CD4-positive, alpha-beta T cell treated with Interleukin-4 for 1 hour (primary cell): ENCODE data around the gene DGKI.
"Not testable (repeated sequence)": the region's sequence is repeated elsewhere in the genome, so short reads cannot be mapped to it uniquely, and the experiment has no call there.

Source experiments
- DNase-seq, 2 donors: peaks; one replicate each; pipeline ENCODE4 v3.0.0-alpha.2; 2020 to 2022

The DGKI gene

DNA sequence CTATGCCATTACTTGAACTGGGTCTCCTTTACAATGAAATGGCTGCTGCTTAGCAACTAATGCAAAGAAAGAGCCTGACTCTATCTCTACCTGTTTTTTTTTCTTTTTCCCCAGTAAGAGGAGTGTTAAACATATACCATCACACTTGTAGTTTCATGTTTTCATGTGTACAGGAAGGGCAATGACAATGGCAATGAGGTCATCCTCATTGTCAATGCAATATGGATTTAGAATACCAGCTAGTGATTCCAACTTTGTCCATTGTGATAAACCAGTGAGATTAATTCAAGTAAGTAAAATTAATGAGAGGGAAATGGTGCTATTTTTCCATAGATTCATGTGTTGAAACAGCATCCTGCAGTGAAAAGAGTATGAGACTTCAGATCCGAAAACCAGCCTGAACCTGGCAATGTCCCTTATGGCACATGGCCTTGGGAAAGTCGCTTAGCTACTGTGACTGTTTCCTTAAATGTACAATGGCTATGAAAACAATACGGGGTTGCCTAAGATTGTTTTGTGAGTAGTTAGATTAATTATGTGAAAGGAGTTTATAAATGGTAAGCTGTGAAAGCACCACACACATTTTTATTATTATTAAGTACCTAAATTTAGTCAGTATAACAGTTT lies 11.2 kb downstream of the DGKI start:
- DNase-seq: no peak

DNA sequence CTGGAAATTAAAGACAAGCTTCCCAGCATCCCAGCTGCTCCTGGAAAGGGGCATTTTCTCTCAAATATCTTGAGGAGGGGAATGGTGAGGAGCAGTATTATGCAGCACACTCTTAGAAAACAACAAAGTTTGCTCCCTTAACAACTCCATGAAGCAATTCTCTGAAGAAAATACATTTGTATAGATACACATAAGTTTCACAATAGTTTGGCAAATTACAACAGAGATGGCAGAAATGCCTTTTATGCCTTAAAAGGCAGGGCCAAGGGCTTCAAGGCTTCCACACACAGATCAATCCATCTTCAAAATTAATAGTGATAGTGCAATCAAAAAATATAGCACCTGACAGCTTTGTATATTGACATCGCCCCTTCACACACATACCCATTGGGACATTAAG lies 12.2 kb downstream of the DGKI start:
- DNase-seq: no peak

DNA sequence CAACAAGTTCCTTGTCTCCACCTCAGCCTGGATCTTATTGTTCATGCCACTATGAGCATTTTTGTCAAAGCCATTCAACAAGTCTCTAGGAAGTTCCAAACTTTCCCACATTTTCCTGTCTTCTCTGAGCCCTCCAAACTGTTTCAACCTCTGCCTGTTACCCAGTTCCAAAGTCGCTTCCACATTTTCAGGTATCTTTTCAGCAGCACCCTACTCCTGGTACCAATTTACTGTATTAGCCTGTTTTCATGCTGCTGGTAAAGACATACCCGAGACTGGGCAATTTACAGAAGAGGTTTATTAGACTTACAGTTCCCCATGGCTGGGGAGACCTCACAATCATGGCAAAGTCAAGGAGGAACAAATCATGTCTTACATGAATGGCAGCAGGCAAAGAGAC lies 13.8 kb downstream of the DGKI start:
- not testable (repeated sequence) for DNase-seq

DNA sequence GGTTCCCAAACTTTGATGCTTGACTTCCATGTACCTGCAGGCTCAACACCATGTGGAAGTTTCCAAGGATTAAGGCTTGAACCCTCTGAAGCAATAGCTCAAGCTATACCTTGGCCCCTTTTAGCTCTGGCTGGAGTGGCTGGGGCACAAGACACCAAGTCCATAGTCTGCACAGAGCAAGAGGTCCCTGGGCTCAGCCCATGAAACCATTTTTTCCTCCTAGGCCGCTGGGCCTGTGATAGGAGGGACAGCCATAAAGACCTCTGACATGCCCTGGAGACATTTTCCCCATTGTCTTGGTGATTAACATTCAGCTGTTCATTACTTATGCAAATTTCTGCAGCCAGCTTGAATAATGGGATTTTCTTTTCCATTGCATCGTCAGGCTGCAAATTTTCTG lies 14.4 kb downstream of the DGKI start:
- no peak for DNase-seq

DNA sequence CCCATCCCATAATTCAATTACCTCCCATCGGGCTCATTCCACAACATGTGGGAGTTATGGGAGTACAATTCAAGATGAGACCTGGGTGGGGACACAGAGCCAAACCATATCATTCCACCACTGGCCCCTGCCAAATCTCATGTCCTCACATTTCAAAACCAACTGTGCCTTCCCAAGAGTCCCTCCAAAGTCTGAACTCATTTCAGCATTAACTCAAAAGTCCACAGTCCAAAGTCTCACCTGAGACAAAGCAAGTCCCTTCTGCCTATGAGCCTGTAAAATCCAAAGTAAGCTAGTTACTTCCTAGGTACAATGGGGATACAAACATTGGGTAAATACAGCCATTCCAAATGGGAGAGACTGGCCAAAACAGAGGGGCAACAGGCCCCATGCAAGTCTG lies 15.2 kb downstream of the DGKI start:
- not testable (repeated sequence) for DNase-seq

DNA sequence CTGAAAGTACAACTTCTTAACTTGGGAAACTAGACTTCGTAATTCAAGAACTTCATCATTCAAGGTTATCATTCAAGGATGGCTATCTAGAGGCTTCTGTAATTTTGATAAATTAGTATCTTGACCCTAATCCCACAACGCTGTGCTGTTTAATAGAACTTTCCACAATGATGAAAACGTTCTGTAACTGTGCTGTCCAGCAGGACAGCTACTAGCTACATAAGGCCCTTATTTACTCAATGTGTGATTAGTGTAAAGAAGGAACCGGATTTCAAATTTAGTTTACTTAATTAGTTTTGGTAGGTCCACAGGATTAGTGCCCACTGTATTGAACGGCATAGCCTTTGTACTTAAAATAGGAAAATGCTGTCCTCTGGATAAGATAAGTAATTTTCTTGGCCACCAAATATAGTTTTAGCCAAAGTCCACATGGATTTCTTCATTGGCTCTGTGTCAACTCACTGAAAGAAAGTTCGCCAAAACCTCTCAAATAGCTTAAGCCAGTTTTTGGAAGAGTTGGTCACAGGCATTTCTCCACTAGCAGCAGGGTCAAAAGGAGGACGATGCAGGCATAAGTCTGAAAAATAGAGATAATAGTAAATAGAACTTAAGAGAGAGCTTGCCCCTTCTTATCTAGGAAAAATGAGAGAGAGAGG lies 17.3 kb downstream of the DGKI start:
- no peak for DNase-seq

DNA sequence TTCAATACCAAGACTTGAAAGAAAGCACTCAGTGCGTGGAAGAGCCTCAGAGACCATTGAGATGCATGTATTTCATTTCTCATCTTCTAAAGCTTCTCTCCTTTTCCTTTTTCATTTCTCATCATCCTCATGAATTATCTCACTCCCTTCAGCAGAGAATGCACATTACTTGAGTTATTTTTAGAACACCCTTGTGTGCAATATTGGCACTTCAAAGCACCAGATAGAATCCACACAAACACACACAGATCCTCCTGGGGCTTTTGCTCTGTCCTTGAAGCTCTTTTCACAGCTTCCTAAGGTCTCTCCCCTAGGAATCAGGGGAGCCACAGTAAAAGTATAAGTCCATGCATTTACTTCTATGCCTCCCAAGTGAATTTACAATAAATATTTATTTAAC lies 18.3 kb downstream of the DGKI start:
- DNase-seq: no peak

DNA sequence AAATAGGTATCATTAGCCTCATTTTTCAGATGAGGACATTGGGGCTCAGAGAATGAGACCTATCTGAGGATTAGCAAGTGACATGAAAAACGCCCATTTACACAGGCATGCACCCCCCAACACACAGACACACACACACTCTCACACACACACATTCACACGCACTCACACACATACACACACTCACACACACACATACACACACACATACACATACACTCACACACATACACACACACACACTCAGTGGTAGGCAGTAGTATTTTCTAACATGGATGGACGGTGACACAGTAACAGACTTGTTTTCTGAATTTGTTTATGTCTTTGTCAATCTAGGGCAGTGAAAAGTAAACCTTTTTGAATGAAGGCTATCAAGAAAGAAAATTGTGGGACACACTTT lies 21.3 kb downstream of the DGKI start:
- DNase-seq: no peak

DNA sequence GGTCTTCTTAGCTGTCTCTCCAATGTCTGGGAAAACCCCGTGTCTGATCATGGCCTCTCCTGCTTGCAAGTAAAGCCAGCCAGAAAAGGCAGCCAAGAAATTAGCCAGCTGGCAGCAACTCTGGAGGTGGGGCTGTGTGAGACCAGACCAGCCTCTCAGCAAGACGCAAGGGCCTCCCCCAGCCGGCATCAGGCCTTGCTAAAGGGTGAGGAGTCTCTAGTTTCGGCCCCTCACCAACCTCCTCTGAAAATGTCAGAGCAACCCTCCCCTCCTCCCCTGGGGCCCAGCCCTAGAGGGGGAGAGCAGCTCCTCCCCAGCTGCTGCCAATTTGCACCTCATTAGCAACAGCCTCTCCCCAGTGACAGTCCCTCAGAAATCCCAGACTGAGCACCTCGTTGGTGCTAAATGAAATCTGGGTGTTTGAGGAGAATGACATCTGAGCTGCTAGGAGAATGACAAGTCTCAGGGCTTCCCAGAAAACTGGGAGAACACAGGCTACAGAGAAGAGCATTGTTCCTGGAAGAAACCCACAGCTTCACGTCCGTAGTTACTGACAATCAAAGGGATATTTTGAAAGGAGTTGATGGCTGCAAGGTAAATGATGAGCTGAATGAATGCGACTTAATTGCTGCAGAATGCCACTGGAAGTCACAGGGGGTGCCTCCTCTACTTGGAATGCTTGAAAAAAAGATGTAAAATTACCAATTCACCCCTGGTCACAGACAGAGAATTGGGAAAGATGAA lies 25.9 kb downstream of the DGKI start:
- no peak for DNase-seq

DNA sequence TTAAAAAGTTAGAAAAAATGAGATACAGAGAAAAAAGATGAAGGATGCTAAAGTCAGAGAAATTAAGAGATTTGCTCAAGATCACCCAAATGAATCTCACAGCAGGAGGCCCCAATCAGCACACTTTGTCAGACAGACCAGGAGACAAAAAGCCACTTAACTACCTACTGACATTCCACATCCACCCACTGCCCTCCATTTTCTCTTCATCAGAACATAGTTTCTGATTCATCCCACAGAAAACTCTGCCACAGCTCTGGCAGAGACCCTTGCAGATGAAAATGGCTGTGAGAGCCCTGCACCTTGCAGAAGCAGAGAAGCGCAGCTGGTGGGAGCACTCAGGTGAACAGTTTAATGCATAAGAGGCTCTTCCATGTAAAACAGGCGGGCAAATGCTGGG lies 26.6 kb downstream of the DGKI start:
- no peak for DNase-seq

DNA sequence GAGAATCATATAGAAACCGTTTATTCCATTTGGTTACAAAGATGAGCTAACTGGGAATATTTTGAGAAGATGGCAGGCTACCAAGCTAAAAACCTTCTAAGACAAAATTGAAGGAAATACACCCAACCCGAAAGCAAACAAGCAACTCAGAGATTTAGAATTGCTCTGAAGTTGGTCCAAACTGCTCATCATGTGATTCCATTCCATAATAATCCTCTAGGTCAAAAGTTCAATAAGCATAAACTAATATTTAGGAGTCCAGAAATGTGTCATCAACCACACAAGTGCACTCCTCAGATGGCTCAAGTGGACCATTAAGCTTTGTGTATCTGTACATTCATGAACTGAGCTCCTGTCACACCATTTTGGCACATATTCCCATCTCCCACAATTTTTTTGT lies 28.7 kb downstream of the DGKI start:
- DNase-seq: no peak

DNA sequence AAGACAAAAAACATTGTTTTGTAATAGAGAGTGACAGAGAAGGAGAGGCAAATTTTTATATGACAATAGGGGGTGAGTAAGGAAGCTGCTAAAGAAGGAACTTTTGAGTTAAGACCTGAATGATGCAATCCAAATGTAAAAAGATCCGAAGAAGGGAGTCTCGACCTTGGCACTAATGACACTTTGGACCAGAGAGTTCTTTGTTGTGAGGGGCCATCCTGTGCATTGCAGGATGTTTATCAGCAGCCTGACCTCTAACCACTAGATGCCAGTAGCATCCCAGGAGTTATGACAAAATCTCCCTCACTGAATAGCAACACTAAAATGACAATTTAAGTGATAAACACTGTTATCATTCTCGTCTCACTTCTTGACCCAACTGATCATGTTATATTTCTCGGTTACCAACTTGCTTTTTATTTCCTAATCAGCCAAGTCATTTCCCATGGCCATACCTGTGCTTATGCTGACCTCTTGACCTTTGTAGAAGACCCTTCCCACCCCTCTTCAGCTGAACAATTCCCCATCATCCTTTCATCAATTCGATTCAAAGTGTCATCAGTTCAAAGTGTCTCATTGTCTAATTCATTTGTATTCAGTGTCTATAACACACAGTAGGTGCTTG lies 30.0 kb downstream of the DGKI start:
- no peak for DNase-seq

DNA sequence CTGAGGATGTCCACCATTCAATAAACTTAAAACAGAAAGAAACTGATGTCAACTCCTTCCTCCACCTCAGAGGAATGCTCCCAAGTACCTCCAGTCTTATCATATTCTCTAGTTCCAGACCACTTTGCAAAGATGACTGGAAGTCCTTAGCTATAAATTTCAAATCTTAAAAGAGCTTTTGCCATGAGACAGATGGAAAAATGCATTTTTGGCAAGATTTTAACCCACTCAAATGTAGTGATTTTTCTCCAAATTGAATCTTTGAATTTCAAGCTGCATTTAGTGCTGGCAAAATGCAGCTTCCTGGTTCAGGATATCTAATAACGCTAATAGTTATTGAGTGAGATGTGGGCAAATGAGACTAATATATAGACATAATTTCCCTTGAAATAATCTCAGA lies 33.2 kb downstream of the DGKI start:
- DNase-seq: no peak

DNA sequence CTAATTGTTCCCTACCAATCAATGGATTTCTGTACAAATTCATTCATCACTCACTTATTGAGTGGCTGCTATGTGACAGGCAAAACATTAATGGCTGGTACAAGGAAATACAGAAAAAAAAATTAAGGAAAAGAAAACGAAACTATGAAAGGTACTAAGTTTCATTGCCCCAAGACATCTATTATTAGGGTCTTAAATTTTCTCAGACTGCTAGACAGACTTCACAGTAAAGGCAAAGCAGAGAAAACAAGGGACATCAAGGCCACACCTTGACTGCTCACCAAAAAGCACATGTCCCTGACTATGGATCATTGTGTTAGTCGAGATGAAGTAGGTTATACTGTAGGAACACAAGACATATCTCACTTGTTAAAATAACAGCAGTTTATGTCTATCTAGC lies 36.5 kb downstream of the DGKI start:
- no peak for DNase-seq

DNA sequence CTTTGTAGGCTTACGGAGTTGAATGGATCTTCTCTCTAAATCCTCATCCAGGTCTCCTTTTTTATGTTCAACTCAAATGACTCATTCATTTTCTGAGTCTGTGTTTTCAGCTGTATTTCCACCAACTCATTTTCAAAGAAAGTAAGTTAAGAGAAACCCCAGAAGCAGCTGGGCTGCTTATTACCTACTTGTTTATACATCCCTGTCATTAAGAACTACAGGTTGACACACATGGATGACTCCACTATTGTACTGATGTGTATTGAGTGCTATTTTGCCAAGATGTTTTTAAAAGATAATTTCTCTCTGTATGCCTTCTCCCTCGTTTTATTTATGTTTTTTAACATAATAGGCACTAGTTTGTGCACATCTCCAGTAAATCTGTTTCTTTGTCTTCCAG lies 41.9 kb downstream of the DGKI start:
- DNase-seq: no peak

DNA sequence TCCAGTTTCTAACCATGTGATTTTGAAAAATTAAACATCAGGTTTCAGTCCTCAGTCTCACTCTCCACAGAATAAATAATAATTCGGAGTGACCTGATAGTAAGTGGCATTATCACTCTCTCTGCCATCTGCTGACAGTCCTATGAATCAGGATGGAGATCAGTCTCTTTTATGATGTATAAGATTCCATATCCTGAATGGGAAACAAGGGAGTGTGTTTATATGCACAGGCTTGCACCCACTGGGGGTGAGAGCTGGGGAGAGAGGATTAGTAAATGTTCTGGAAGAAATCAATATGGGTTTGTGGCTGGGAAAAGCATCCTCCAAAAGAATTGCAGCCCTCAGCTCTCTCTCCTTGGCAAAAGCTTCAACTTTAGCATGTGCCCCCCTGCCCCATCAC lies 45.3 kb downstream of the DGKI start:
- no peak for DNase-seq

DNA sequence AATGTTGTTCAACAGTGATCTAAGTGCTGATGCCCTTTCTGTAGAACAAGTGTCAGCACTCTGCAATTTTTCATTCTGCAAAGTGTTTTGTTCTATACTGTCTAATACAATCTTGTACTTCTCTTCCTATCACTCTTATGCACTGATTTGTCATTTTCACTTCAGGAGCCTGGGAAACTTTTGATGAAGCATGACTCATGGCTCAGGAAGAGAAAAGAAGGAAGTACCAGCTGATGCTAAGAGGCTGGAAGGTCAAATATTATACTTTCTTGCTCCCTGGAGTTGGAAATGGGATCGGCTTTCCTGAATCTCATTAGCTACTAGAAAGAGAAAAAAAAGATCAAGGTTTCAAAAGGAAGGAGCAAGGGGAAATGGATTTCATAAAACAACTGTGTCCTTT lies 45.8 kb downstream of the DGKI start:
- DNase-seq: no peak

DNA sequence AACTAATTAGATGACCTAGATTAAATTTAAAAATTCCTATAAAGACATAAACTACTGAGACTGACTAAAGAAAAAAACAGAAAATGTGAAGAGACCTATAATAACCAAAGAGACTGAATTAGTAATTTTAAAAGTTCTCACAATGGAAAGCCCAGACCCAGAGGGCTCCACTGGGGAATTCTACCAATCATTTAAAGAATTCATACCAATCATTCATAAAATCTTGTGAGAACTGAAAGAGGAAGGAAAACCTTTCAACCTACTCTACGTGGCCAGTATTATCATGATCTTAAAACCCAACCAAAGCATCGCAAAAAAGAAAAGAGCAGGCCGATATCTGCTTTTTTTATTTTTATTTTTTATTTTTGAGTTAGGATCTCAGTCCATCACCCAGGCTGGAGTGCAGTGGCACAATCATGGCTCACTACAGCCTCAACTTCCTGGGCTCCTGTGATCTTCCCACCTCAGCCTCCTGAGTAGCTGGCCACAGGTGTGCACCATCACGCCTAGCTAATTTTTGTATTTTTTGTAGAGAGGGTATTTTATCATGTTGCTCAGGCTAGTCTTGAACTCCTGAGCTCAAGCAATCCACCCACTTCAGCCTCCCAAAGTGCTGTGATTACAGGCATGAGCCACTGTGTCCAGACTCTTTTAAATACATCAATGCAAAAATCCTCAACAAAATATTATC lies 48.6 kb downstream of the DGKI start:
- DNase-seq: no peak

DNA sequence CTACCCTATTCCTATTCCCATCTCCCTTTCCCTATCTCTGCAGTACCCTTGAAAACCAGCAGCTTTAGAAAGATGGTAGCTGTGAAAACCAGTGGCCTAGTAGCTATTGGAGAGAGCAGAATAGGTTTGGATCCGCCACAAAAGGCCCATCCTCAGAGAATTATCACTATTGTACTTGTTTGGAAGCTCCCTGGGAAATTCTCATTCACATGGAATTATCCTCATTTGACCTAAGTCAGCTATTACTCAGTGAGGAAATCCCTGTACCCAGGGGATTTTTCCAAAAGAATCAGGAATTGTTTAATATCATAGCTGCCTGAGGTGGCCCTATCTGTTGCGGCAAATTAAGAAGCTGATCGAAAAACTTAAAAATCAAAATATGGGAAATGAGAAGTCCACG lies 51.6 kb downstream of the DGKI start:
- no peak for DNase-seq

DNA sequence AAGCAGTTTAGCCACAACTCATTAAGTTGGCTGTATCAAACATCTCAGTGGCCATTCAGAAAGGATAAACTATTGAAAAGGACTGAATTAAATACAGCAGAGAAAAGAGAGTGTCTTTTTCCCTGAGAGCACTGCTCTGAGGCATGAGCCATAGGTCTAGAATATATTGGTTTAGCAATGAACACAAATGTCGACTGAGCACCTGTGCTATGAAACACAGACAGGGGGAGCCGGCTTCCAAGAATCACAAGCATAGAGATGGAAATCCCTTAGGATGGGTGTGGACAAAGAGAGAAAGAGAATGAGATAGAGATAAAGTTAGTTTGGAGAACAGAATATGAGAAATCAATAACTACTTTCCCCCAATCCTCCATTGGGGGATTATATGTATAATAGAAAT lies 54.8 kb downstream of the DGKI start:
- DNase-seq: no peak

DNA sequence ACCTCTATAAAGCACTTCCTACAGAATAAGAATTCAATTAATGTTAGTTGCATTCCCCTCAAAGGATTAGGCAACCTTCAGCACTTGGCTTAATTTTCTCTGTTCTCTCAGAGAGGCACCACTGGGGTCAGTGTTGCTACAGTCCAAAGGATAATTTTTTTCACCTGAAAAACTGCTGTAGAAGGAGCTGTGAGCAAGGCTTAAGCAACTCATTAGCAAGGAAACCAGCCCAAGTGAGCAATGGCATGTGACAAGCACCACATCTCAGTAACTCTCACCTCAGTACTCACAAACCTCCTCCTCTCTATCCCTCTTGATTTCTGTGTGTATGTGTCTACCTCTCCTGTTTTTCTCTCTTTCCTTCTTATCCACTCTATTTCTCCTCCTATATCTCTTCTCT lies 55.9 kb downstream of the DGKI start:
- no peak for DNase-seq

DNA sequence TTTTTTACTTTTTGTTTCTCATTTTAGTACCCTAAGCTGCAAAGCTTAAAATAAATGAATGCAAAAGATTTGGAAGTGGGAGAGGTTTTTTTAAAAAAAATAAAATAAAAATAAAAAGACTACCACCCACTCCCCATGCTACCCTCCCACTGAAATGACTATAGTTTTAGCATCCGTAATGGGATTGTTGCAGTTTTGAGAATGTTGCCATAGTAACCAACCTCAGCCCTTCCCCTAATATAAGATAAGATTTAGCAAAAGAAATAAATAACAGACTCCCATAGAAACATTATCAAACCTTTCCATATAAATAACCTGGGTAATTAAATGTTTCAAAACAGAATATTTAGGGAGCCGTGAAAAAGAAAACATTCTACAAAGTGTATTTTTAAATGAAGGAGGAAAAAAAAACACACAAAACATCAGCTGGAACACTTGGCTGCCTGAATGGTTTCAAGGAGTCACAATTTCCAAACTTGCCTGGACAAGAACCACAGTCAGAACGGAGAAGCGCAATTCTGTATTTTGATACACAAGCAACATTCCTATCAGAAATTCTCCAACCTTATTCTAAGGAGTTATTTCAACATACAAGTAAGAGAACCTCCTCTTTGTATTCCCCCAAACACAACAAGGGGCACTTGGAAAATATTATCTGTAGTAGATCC lies 57.4 kb downstream of the DGKI start:
- DNase-seq: no peak
